Glutamatergic neuron (in vitro differentiated cells): ENCODE data around the gene PYHIN1. TPM values are rescaled to one million over a fixed set of nuclear protein-coding genes. Genes with fewer than 3 reads are reported as not detected.

Source experiments
- DNase-seq: peaks from one replicate; pipeline ENCODE4 v3.0.0; 2022
- H3K27ac Mint-ChIP-seq: one replicate; pipeline ENCODE4 v1.8.0; 2020; ENCODE audit warnings: mild to moderate bottlenecking, mixed read lengths, inconsistent platforms; ENCODE audit not compliant: unreplicated experiment
- H3K27me3 Mint-ChIP-seq: one replicate; pipeline ENCODE4 v1.8.0; 2020; ENCODE audit warnings: mild to moderate bottlenecking, moderate library complexity, mixed read lengths, inconsistent platforms; ENCODE audit not compliant: unreplicated experiment
- H3K36me3 Mint-ChIP-seq: one replicate; pipeline ENCODE4 v1.8.0; 2020; ENCODE audit warnings: mild to moderate bottlenecking, mixed read lengths, inconsistent platforms; ENCODE audit not compliant: unreplicated experiment
- H3K4me1 Mint-ChIP-seq: one replicate; pipeline ENCODE4 v1.8.0; 2020; ENCODE audit warnings: mild to moderate bottlenecking, low read depth, mixed read lengths, inconsistent platforms; ENCODE audit not compliant: unreplicated experiment
- H3K4me3 Mint-ChIP-seq: one replicate; pipeline ENCODE4 v1.8.0; 2020; ENCODE audit warnings: mild to moderate bottlenecking, mixed read lengths, inconsistent platforms; ENCODE audit not compliant: unreplicated experiment
- H3K9me3 Mint-ChIP-seq: one replicate; pipeline ENCODE4 v1.8.0; 2020; ENCODE audit warnings: mild to moderate bottlenecking, moderate library complexity, mixed read lengths, inconsistent platforms; ENCODE audit not compliant: unreplicated experiment
- CTCF ChIP-seq: fragments of 200-600 bp; sonication (generic); IDR thresholded peaks from one replicate; pipeline ENCODE4 v1.5.0; 2021; ENCODE audit not compliant: partially characterized antibody, unreplicated experiment
- long read RNA-seq: library from polyadenylated mRNA; unstranded; transcript quantifications from one replicate; pipeline ENCODE4 v2.0.0, GENCODE V29; 2020; ENCODE audit not compliant: unreplicated experiment
- total RNA-seq: library from RNA; stranded (reverse); fragmentation: NEBNext Ultra II Directional; extraction: Animal tissue kit (Norgen Biotek cat#: 25700); gene quantifications from one replicate; pipeline ENCODE4 v1.2.1, GENCODE V29; 2021; ENCODE audit not compliant: unreplicated experiment

The PYHIN1 gene
- total RNA-seq = not detected
- long read RNA-seq = 0 reads

- Mint-ChIP-seq H3K9me3 (no peaks in the 10 kb centered on the region), H3K27me3 (no peaks in the 10 kb centered on the region), H3K36me3 (no peaks in the 10 kb centered on the region), H3K27ac (no peak within 1 kb of the TSS), H3K4me3 (no peak within 1 kb of the TSS), H3K4me1 (no peaks in the 10 kb centered on the region)
- TF ChIP-seq CTCF = no peak
- DNase-seq = no peak
These were observed at the start of gene PYHIN1 for GRCh38 chr1:158931055-158931737. Gene PYHIN1, plus strand, starts transcription at chr1:158931552. Its CDS starts 5,359 bp downstream, at chr1:158936911.

GRCh38 chr1:158893654-158894053 is 37.7 kb upstream of the PYHIN1 start:
- H3K9me3 Mint-ChIP-seq = peaks cover 1% of the 10 kb centered on the region
- no peak overlapping the region for H3K4me3 Mint-ChIP-seq
- TF ChIP-seq CTCF = no peak
- no peaks in the 10 kb centered on the region for H3K36me3 Mint-ChIP-seq
- H3K27ac Mint-ChIP-seq = no peak overlapping the region
- DNase-seq = no peak
- peaks cover 3% of the 10 kb centered on the region for H3K27me3 Mint-ChIP-seq
- H3K4me1 Mint-ChIP-seq = no peaks in the 10 kb centered on the region

GRCh38 chr1:158898722-158899121 is 32.6 kb upstream of the PYHIN1 start:
- Mint-ChIP-seq H3K27me3 (peaks cover under 1% of the 10 kb centered on the region), H3K9me3 (no peaks in the 10 kb centered on the region), H3K27ac (no peak overlapping the region), H3K36me3 (no peaks in the 10 kb centered on the region), H3K4me1 (no peaks in the 10 kb centered on the region), H3K4me3 (no peak overlapping the region)
- no peak for DNase-seq
- no peak for TF ChIP-seq CTCF

GRCh38 chr1:158901623-158902022 is 29.7 kb upstream of the PYHIN1 start:
- H3K27ac Mint-ChIP-seq = no peak overlapping the region
- H3K9me3 Mint-ChIP-seq = no peaks in the 10 kb centered on the region
- no peaks in the 10 kb centered on the region for H3K4me1 Mint-ChIP-seq
- DNase-seq = no peak
- H3K27me3 Mint-ChIP-seq = no peaks in the 10 kb centered on the region
- no peak for TF ChIP-seq CTCF
- no peaks in the 10 kb centered on the region for H3K36me3 Mint-ChIP-seq
- no peak overlapping the region for H3K4me3 Mint-ChIP-seq

GRCh38 chr1:158916085-158916484 is 15.3 kb upstream of the PYHIN1 start:
- Mint-ChIP-seq H3K27me3 (no peaks in the 10 kb centered on the region), H3K27ac (no peak overlapping the region), H3K36me3 (peaks cover 3% of the 10 kb centered on the region), H3K4me3 (no peak overlapping the region), H3K4me1 (no peaks in the 10 kb centered on the region), H3K9me3 (peaks cover 4% of the 10 kb centered on the region)
- no peak for TF ChIP-seq CTCF
- DNase-seq = no peak
